HEK293T (cell line): Measurements from ENCODE around the gene CASZ1.

ENCODE experiments used
- CTCF ChIA-PET: fragments of 350-600 bp; formaldehyde crosslinking; extraction: SDS; loops from one replicate; lab custom pipeline; 2021; ENCODE audit warnings: antibody characterized with exemption, inconsistent platforms; lab: Yijun Ruan, JAX
- POLR2A ChIA-PET: fragments of 350-600 bp; formaldehyde crosslinking; extraction: SDS; loops from one replicate; lab custom pipeline; 2020; ENCODE audit warnings: antibody characterized with exemption, inconsistent platforms; lab: Yijun Ruan, JAX
- DNase-seq: peaks from one replicate; pipeline ENCODE4 v3.0.0; 2012; ENCODE audit warnings: mixed read lengths; ENCODE audit errors: extremely low spot score
- ARNT ChIP-seq: fragments of 450-650 bp; IDR thresholded peaks from 2 replicates; pipeline ENCODE4 v1.6.1; 2017; ENCODE audit warnings: mild to moderate bottlenecking
- BHLHE40 ChIP-seq: fragments of 450-650 bp; IDR thresholded peaks from 2 replicates; pipeline ENCODE4 v1.6.1; 2016; ENCODE audit warnings: mild to moderate bottlenecking, moderate library complexity, borderline replicate concordance
- CTBP1 ChIP-seq: fragments of 450-650 bp; IDR thresholded peaks from 2 replicates; pipeline ENCODE4 v1.6.1; 2016; ENCODE audit warnings: borderline replicate concordance
- ELF4 ChIP-seq: fragments of 450-650 bp; IDR thresholded peaks from 2 replicates; pipeline ENCODE4 v1.6.1; 2017; ENCODE audit warnings: antibody characterized with exemption
- FOXA1 ChIP-seq: fragments of 450-650 bp; IDR thresholded peaks from 2 replicates; pipeline ENCODE4 v1.6.1; 2016; ENCODE audit warnings: mild to moderate bottlenecking
- FOXK2 ChIP-seq: fragments of 450-650 bp; IDR thresholded peaks from 2 replicates; pipeline ENCODE4 v1.6.1; 2016; ENCODE audit warnings: mild to moderate bottlenecking
- FOXM1 ChIP-seq: fragments of 450-650 bp; IDR thresholded peaks from 2 replicates; pipeline ENCODE4 v1.6.1; 2017; ENCODE audit warnings: mild to moderate bottlenecking, borderline replicate concordance
- HDGF ChIP-seq: fragments of 450-650 bp; IDR thresholded peaks from 2 replicates; pipeline ENCODE4 v1.6.1; 2017; ENCODE audit warnings: antibody characterized with exemption, borderline replicate concordance
- L3MBTL2 ChIP-seq: fragments of 450-650 bp; conservative IDR thresholded peaks from 2 replicates; pipeline ENCODE4 v1.6.1; 2016; ENCODE audit warnings: mild to moderate bottlenecking
- LEF1 ChIP-seq: fragments of 450-650 bp; IDR thresholded peaks from 2 replicates; pipeline ENCODE4 v1.6.1; 2017; ENCODE audit warnings: mild to moderate bottlenecking, borderline replicate concordance
- NFRKB ChIP-seq: fragments of 450-650 bp; IDR thresholded peaks from 2 replicates; pipeline ENCODE4 v1.6.1; 2016; ENCODE audit warnings: mild to moderate bottlenecking, moderate library complexity
- PKNOX1 ChIP-seq: fragments of 450-650 bp; IDR thresholded peaks from 2 replicates; pipeline ENCODE4 v1.6.1; 2016
- SP1 ChIP-seq: fragments of 450-650 bp; IDR thresholded peaks from 2 replicates; pipeline ENCODE4 v1.6.1; 2017
- SUZ12 ChIP-seq: fragments of 450-650 bp; IDR thresholded peaks from 2 replicates; pipeline ENCODE4 v1.6.1; 2016; ENCODE audit warnings: mild to moderate bottlenecking
- TARDBP ChIP-seq: fragments of 450-650 bp; IDR thresholded peaks from 2 replicates; pipeline ENCODE4 v1.6.1; 2016
- ZNF384 ChIP-seq: fragments of 450-650 bp; IDR thresholded peaks from 2 replicates; pipeline ENCODE4 v1.6.1; 2016

CASZ1 gene

GRCh38 chr1:10706376-10706913 lies 90.0 kb downstream of the CASZ1 start:
- POLR2A ChIA-PET: no interaction called here
- no peak for DNase-seq
- CTCF ChIA-PET: no interaction called here
- TF ChIP-seq L3MBTL2 (no peak), FOXM1 (no peak)

GRCh38 chr1:10705953-10706352 lies 90.5 kb downstream of the CASZ1 start:
- ChIA-PET POLR2A (no interaction called here), CTCF (no interaction called here)
- DNase-seq: no peak
- TF ChIP-seq HDGF: no peak

GRCh38 chr1:10704368-10704882 lies 92.0 kb downstream of the CASZ1 start:
- DNase-seq: peak; percentile 27
- POLR2A ChIA-PET: no interaction called here
- TF ChIP-seq PKNOX1 (peak; percentile 92), FOXK2 (no peak)
- CTCF ChIA-PET: no interaction called here

GRCh38 chr1:10703702-10704101 lies 92.7 kb downstream of the CASZ1 start:
- ChIA-PET POLR2A (interaction anchor here (0.6 kb wide), 1 partner anchor 163 kb away, joined by 3 read pairs; no protein-coding TSS in a partner anchor), CTCF (no interaction called here)
- no peak for DNase-seq
- no peak for TF ChIP-seq CTBP1
- TF ChIP-seq FOXM1: no peak
- no peak for TF ChIP-seq PKNOX1
- no peak for TF ChIP-seq HDGF
- TF ChIP-seq BHLHE40: no peak
- no peak for TF ChIP-seq ELF4
- no peak for TF ChIP-seq ARNT

- ChIA-PET CTCF (no interaction called here), POLR2A (no interaction called here)
- no peak for TF ChIP-seq FOXA1
- no peak for TF ChIP-seq L3MBTL2
- no peak for TF ChIP-seq NFRKB
- TF ChIP-seq LEF1: no peak
- no peak for TF ChIP-seq SP1
- TF ChIP-seq FOXM1: no peak
- TF ChIP-seq ARNT: no peak
- TF ChIP-seq BHLHE40: no peak
- TF ChIP-seq CTBP1: no peak
- TF ChIP-seq ELF4: no peak
- no peak for TF ChIP-seq FOXK2
- no peak for TF ChIP-seq SUZ12
- TF ChIP-seq PKNOX1: no peak
- TF ChIP-seq TARDBP: no peak
- TF ChIP-seq HDGF: no peak
- no peak for TF ChIP-seq ZNF384
- DNase-seq: no peak
These were observed 95.3 kb downstream of the CASZ1 start for GRCh38 chr1:10701145-10701544.

DNA sequence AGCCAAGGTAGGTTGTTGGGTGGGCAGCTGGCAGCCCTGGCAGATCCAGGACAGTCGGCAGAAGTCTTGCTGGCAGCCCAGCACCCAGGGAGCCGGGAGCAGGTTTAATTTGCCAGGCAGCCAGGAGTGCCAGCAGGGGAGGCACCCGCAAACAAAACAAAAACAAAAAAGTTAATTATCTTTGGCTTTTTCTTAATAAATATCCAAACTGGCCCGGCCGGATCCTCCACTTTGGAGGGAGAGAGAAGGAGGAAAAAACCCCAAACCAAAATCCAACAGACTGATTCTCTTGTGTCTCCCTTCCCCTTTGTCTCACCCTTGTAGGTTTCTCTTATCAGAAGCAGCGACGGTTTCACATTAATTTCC lies 97.0 kb downstream of the CASZ1 start:
- no peak for TF ChIP-seq ZNF384
- POLR2A ChIA-PET: no interaction called here
- DNase-seq: no peak
- CTCF ChIA-PET: no interaction called here

GRCh38 chr1:10698726-10699469 lies 97.5 kb downstream of the CASZ1 start:
- no peak for DNase-seq
- no peak for TF ChIP-seq FOXM1
- TF ChIP-seq FOXK2: no peak
- TF ChIP-seq TARDBP: no peak
- no peak for TF ChIP-seq BHLHE40
- TF ChIP-seq NFRKB: no peak
- no peak for TF ChIP-seq HDGF
- TF ChIP-seq L3MBTL2: no peak
- TF ChIP-seq SP1: no peak
- no peak for TF ChIP-seq PKNOX1
- no peak for TF ChIP-seq SUZ12
- no peak for TF ChIP-seq ELF4
- POLR2A ChIA-PET: no interaction called here
- CTCF ChIA-PET: interaction anchor here (1.0 kb wide), 1 partner anchor 26 kb away, joined by 4 read pairs; no protein-coding TSS in a partner anchor
